CD4-positive, alpha-beta T cell treated with Interleukin-4 for 4 hours (primary cell): ENCODE data around the gene LNP1.

ENCODE experiments used
- DNase-seq: peaks from one replicate; pipeline ENCODE4 v3.0.0-alpha.2; 2020

The LNP1 gene

GRCh38 chr3:100400419-100400779, 940 bp upstream of the LNP1 start:
- peak; percentile 25 for DNase-seq

- peak; percentile 61 for DNase-seq
Measured at GRCh38 chr3:100401674-100402041, 319 bp downstream of the LNP1 start.

GRCh38 chr3:100402256-100402655, 917 bp downstream of the LNP1 start:
- DNase-seq, result no peak

GRCh38 chr3:100402891-100403290, 1.6 kb downstream of the LNP1 start:
- DNase-seq, result no peak

GRCh38 chr3:100403362-100404249, 2.3 kb downstream of the LNP1 start:
- DNase-seq, result no peak

GRCh38 chr3:100404250-100404548, 2.9 kb downstream of the LNP1 start:
- DNase-seq, result no peak

GRCh38 chr3:100407164-100407563, 5.8 kb downstream of the LNP1 start:
- no peak for DNase-seq

GRCh38 chr3:100407977-100408532, 6.7 kb downstream of the LNP1 start:
- no peak for DNase-seq

- DNase-seq, result no peak
Measured at GRCh38 chr3:100411091-100411982, 10.0 kb downstream of the LNP1 start.

GRCh38 chr3:100412912-100413590, 11.7 kb downstream of the LNP1 start:
- DNase-seq, result no peak

GRCh38 chr3:100413613-100414012, 12.3 kb downstream of the LNP1 start:
- DNase-seq, result no peak

GRCh38 chr3:100416176-100416575, 14.8 kb downstream of the LNP1 start:
- DNase-seq, result no peak

GRCh38 chr3:100416863-100417262, 15.5 kb downstream of the LNP1 start:
- DNase-seq, result no peak

- no peak for DNase-seq
Measured at GRCh38 chr3:100419406-100419805, 18.1 kb downstream of the LNP1 start.

GRCh38 chr3:100420885-100421284, 19.5 kb downstream of the LNP1 start:
- no peak for DNase-seq

- DNase-seq, result no peak
Measured at GRCh38 chr3:100423611-100424010, 22.3 kb downstream of the LNP1 start.

- no peak for DNase-seq
Measured at GRCh38 chr3:100424261-100424660, 22.9 kb downstream of the LNP1 start.

GRCh38 chr3:100425316-100425715, 24.0 kb downstream of the LNP1 start:
- no peak for DNase-seq

GRCh38 chr3:100426067-100426682, 24.8 kb downstream of the LNP1 start:
- DNase-seq, result no peak

GRCh38 chr3:100427699-100428098, 26.4 kb downstream of the LNP1 start:
- DNase-seq, result no peak

GRCh38 chr3:100429187-100429716, 27.9 kb downstream of the LNP1 start:
- DNase-seq, result no peak

- DNase-seq, result no peak
Measured at GRCh38 chr3:100436951-100437350, 35.6 kb downstream of the LNP1 start.
